Glomerular visceral epithelial cell (primary cell): ENCODE measurements around the gene CLCN5.

Experiments
- DNase-seq: peaks from one replicate; pipeline ENCODE4 v3.0.0-alpha.2; 2016; ENCODE audit errors: extremely low spot score

The CLCN5 gene

GRCh38 chrX:50081282-50081889 is 159.0 kb downstream of the CLCN5 start:
- peak; percentile 11 for DNase-seq

DNA sequence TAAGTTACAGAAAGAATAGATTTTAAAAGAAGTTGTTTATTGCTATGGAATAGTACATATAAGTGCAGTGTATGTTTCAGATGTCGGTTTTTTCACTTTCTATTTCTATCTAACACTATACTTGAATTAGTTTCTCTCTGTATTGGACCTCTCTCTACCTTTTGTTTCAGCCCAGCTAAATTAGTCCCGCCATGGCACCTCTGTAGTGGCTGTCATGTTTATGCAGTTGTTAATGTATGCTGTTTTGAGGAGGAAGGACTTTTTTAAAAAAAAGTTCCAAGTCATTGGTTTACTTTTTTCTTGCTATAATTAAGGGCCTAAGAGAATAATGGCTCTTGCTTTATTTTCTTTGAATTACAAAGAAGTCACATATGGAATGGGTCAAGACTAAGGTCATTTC is 160.3 kb downstream of the CLCN5 start:
- DNase-seq: no peak

DNA sequence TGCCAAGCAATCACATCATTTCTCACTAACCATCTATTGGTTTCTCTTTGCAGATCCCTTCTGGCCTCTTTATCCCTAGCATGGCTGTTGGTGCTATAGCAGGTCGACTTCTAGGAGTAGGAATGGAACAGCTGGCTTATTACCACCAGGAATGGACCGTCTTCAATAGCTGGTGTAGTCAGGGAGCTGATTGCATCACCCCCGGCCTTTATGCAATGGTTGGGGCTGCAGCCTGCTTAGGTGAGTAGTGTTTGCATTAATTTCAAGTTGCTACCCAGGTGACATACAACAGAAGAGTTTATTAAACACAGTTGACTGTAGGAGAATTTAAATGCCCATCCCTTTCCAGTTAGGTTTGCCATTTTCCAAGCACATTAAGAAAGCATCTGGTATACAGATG is 166.2 kb downstream of the CLCN5 start:
- DNase-seq: no peak

DNA sequence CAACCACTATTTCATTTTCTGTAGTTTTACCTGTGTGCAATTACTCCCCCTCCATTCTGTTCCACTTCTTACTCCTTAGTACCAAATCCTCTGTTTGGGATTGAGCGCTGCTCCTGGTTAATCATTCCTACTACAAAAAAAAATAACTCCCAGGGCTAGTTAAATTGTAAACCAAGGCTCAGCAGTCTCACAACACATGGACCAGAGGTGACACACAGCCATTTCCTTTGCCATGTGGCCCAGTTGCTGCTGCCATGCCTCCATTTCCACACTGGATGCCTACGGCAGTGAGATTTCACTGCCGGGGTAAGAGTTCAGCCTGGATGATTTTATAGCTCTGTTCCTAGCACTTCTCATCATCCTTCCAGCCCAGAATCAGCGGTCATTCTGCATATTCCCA is 171.2 kb downstream of the CLCN5 start:
- no peak for DNase-seq

GRCh38 chrX:50097071-50097470 is 174.7 kb downstream of the CLCN5 start:
- DNase-seq: no peak

GRCh38 chrX:50098241-50098640 is 175.8 kb downstream of the CLCN5 start:
- DNase-seq: no peak

DNA sequence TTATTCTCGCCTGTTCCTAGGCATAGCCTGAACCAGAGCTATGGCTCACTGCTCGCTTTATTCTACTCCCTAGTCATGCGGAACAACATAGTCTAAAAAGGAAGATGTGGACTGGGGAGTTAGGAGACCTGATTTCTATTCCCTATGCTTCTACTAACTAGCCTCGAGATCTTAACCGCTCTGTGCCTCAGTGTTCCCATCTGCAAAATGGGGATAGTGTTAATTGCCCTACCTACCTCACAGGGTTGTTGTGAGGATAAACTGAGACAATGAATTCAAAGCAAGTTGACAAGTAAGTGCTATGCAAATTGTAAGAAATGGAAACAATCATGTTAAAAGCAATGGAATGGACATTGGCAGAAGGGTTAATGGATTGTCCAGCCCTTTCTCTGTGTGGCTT is 176.4 kb downstream of the CLCN5 start:
- no peak for DNase-seq

- DNase-seq: no peak
Measured at GRCh38 chrX:50099331-50099730, 176.9 kb downstream of the CLCN5 start.

GRCh38 chrX:50100188-50100587 is 177.8 kb downstream of the CLCN5 start:
- no peak for DNase-seq

DNA sequence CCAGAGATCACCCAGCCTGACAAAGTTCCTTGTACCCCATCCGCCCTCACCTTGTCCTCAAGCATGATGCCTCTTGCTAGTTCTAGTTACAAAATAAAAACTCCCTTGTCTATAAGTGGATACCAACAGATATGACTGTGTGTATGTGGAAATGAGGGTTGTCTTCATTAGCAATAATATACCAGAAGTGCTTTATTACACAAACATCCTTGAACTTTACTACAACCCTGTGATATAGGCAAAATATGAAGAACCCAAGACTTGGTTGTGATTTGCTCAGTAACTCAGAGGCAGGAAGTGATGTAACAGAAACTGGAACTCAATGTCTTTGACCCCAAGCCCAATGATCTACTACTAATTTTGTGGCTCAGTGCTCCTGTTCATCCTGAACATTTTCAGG is 180.8 kb downstream of the CLCN5 start:
- DNase-seq: no peak

DNA sequence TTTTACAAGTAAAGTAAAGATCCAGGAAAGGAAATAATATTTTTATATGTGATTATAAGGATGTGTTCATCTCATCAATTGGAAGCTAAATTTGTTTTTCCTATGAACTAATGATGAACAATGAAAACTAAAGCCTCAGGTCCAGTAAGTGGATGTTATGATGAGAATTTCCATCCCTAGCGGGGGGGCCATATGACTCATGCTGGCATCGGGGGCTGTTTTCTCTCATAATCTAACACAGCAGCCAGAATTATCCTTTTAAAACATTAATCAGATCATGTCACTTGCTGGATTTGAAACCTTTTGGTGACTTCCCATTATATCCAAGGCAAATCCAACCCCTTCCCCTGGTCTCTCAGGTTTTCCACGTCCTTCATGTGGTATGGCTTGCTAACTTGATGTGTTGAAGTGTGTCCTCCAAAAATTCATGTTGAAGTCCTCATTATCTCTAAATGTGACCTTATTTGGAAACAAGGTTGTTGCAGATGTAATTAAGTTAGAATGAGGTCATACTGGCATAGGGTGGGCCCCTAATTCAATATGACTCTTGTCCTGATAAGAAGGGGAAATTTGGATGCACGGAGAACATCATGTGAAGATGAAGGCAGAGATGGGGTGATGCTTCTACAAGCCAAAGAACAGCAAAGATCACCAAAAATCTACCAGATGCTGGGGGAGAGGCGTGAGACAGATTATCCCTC is 181.6 kb downstream of the CLCN5 start:
- no peak for DNase-seq

DNA sequence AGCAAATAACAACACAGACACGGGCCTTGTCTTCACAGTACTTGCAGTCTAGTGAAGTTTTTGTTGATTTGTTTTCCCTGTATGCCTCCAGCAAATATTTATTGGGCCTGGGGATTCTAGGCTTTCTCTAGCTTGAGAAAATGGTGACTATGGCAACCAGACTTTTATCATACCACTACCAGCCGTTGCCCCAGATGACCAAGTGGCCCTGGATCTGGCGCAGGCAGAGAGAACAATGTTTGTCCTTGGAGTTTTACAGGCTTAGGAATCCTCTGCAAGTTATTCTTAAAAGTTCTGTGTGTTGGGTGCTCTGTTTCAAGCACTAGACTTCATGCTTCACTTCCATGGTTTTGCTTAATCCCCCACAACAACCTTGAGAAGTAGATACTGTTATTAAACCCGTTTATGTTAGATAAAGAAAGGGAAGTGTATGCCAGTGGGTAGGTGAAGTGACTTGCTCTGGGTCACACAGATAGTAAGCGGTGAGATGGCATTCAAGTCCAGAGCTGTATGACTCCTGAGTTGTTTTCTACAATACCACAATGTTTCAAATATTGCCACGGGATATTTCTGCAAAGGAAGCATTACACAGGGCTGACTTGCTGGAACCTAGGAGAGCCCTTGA is 183.8 kb downstream of the CLCN5 start:
- DNase-seq: no peak

GRCh38 chrX:50107470-50107869 is 185.1 kb downstream of the CLCN5 start:
- no peak for DNase-seq

- no peak for DNase-seq
Measured at GRCh38 chrX:50108264-50108663, 185.9 kb downstream of the CLCN5 start.

DNA sequence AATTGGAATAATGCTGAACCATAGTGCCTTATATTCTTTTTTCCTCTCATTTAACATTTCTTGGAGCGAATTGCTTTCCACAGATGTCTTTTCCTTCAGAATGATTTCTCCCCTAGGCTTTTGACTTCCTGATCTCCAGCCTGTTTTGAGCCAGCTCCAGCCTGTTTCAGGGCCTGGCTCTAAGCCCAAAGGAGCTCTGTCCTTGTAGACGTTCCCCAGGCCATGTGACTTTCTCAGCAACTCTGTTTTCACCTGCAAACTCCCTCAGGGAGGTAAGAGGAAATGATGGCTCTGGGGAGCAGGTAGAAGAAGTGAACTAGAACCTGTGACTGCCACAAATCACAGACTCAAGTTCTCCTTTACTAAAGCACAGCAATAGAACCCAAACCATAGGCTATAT is 189.3 kb downstream of the CLCN5 start:
- DNase-seq: no peak

GRCh38 chrX:50114113-50114512 is 191.7 kb downstream of the CLCN5 start:
- no peak for DNase-seq

GRCh38 chrX:50115973-50116372 is 193.6 kb downstream of the CLCN5 start:
- no peak for DNase-seq

- DNase-seq: no peak
Measured at GRCh38 chrX:50117476-50117875, 195.1 kb downstream of the CLCN5 start.

DNA sequence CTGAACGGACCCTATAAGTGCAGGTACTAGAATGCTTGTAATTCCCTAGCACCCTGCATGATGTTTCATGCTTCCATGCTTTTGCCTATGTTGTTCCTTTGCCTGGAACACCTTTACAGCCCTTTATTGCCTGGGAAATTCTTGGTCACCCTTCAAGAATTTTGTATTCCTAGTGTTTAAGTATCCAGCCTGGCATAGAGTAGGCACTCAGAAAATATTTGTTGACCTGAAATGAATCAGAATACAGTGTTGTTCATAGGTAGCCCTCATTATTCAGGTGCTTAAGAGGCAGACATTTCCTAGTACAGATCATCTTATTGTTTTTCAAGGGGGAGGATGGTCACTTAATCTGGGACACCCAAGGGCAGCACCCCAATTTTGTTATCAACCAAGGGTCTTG is 203.1 kb downstream of the CLCN5 start:
- DNase-seq: no peak

DNA sequence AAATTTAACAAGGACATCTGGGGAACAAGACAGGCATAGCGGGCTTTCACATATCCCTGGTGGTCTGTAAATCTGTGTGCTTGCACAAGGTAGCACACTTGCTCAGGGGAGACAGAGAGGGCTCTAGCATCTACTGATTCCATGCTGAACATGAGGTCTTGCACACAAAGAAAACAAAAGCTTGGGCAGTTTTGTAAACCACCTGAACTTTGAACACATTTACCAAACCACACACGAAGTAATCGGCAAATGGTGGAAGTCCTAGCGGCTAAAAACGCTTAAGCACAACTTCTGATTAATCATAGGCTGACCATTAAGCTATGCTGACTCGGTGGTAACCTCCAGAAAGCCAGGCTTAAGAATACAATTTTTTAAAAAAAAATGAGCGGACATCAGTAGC is 225.6 kb downstream of the CLCN5 start:
- no peak for DNase-seq
